ENCODE results near the gene PRKAG2. TPM values are rescaled to one million over a fixed set of nuclear protein-coding genes. Genes with fewer than 3 reads are reported as not detected.
A peak's percentile ranks its signal among the peaks of the same experiment; 100 is the strongest.

PRKAG2 gene
- total and polyA plus RNA-seq, 5 experiments from 2014 or later, result 29.5 to 63.5 (median 34.1) TPM

DNA sequence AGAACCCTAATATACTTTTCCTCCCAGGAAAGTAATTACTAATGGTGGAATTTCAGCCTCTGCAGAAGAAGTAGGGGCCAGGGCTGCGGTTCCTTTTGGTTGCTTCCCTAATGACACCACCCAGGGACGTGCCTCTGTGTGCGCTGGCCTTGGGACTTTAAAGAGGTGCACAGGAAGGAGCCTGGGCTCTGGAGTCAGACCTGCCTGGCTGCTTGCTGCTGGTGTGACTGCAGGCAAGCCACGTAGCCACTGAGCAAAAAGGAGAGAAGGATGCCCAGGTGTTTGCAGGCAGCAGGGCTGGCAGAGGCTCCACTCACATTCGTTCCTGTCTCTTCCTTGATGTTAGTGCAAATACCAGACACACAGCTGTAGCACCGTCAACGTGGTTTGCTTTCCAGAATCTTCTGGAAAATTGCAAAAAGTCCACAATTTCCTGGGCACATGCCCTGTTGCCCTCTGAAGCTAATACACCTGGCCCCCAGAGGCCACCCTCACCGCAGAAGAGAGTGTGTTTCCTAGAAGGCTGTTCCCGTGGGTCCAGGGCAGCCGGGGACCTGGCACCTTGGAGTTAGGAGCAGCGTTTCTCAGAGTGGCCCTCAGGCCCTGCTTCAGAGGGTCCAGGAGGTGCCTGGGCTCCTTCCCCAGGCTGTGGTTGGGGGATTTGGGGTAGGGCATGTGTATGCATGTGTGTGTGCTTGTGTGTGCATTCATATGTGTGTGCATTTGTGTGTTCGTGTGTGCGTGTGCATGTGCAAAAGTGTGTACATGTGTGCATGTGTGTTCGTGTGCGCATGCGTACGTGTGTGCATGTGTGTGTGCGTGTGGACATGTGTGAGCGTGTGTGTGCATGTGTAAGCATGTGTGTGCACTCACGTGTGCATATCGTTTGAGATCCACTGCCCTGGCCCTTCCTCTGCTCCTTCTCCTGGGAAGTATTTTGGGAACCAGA, 12.8 kb upstream of the PRKAG2 start:
- Mint-ChIP-seq H3K4me3 (no peak overlapping the region), H3K36me3 (no peaks in the 10 kb centered on the region), H3K27ac (peak overlapping the region in 1 of 10 donors; percentile 24), H3K4me1 (peaks cover 0 to 5% (median 0%) of the 10 kb centered on the region in 4 donors), H3K27me3 (peaks cover 10 to 40% (median 24%) of the 10 kb centered on the region in 5 donors), H3K9me3 (no peaks in the 10 kb centered on the region)
- DNase-seq (no peak), ATAC-seq (no peak)
- POLR2A ChIA-PET, result no interaction called here

DNA sequence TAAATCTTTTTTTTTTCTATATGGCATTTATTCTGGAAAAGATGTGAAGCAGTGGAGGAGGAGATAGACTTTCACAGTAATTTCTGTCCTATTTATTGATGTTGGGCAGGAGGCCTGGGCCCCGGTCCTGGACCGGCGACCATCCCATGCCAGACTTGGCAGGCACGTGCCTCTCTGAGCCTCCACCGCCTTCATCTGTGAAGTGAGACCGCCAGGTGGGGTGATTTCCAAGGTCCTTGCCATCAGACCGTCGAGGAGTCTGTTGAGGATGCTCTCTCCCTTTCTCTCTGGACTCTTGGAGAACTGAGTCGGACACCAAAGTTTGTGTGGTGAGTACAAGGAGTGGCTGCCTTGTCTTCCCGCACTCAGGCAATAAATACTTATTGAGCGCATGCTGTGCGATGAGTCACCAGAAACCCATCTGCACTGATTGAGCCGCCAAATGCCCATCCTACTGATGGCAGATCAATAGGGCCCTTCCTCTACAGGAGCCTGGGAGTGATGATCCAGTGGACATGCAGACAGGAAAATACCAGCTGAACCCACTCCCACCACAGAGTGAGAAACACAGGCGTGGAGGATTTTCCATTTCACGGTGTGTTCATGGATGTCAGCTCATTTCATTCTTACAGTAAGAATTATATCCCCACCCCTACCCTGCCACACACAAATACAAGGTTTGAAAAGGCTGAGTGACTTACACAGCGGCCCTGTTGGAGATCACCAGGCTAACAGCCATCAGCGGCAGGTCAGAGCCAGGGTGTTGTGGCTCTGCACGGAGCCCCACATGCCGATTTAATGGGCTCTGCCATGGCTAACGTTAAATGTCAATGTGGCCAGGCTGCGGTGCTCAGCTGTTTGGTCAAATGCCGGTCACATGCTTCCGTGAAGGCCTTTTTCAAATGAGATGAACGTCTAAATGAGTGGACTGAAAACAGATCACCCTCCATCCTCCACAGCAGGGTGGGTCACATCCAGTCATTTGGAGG, 11.5 kb upstream of the PRKAG2 start:
- H3K4me3 Mint-ChIP-seq, result no peak overlapping the region
- POLR2A ChIA-PET, result no interaction called here
- no peaks in the 10 kb centered on the region for H3K36me3 Mint-ChIP-seq
- H3K27ac Mint-ChIP-seq, result no peak overlapping the region
- H3K4me1 Mint-ChIP-seq, result peaks cover 0 to 5% (median 0%) of the 10 kb centered on the region in 4 donors
- H3K27me3 Mint-ChIP-seq, result peaks cover 10 to 30% (median 26%) of the 10 kb centered on the region in 5 donors
- H3K9me3 Mint-ChIP-seq, result no peaks in the 10 kb centered on the region
- ATAC-seq (no peak), DNase-seq (no peak)

DNA sequence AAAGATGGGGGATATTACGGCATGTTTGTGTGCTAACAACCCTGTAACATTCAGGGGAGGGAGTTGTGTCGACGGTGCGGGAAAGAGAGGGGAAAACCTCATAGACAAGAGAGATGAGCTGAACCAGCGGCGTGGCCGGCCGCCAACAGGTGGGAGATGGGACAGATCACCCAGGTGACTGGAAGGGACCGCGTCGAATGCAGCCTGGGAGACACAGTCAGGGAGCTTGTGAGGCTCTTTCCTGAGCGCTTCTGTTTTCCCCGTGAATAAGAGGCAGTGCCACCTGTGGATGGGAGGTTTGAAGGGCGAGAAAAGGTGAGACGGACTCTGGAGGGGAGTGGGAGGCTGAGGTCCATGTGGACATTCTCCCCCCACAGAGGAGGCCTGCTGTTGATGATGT, 9.9 kb upstream of the PRKAG2 start:
- ATAC-seq (no peak), DNase-seq (no peak)
- Mint-ChIP-seq H3K4me1 (peaks cover 0 to 5% (median 0%) of the 10 kb centered on the region in 4 donors), H3K9me3 (no peaks in the 10 kb centered on the region), H3K4me3 (no peak overlapping the region), H3K27me3 (peaks cover 10 to 30% (median 26%) of the 10 kb centered on the region in 5 donors), H3K36me3 (no peaks in the 10 kb centered on the region), H3K27ac (no peak overlapping the region)
- POLR2A ChIA-PET, result interaction anchor here (0.7 kb wide), 1 partner anchor 11 kb away, joined by 4 read pairs; no protein-coding TSS in a partner anchor

DNA sequence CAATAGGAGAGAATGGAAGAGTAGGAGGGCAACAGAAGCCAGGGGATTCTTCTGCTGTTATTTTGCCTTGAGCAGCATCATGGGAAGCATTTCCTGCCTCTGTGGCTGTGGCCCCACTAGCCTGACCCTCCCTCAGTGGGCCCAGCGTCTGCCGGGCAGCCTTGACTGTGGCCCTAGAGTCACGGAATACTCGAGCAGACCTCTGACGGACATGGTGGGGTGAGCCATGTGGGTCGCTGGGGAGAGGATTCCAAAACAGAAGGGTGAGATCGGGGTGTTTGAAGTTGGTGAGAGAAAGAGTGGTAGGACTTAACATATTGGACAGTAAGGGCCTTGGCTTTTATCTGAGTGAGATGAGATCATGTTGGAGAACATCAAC, 8.3 kb upstream of the PRKAG2 start:
- ATAC-seq (no peak), DNase-seq (no peak)
- Mint-ChIP-seq H3K9me3 (no peaks in the 10 kb centered on the region), H3K36me3 (no peaks in the 10 kb centered on the region), H3K27me3 (peaks cover 7 to 19% (median 14%) of the 10 kb centered on the region in 5 donors), H3K4me3 (no peak overlapping the region), H3K27ac (no peak overlapping the region), H3K4me1 (peaks cover 0 to 5% (median 0%) of the 10 kb centered on the region in 4 donors)
- POLR2A ChIA-PET, result interaction anchor here (1.7 kb wide), 1 partner anchor 8 kb away, joined by 5 read pairs; the partner anchor contains the start of gene PRKAG2

DNA sequence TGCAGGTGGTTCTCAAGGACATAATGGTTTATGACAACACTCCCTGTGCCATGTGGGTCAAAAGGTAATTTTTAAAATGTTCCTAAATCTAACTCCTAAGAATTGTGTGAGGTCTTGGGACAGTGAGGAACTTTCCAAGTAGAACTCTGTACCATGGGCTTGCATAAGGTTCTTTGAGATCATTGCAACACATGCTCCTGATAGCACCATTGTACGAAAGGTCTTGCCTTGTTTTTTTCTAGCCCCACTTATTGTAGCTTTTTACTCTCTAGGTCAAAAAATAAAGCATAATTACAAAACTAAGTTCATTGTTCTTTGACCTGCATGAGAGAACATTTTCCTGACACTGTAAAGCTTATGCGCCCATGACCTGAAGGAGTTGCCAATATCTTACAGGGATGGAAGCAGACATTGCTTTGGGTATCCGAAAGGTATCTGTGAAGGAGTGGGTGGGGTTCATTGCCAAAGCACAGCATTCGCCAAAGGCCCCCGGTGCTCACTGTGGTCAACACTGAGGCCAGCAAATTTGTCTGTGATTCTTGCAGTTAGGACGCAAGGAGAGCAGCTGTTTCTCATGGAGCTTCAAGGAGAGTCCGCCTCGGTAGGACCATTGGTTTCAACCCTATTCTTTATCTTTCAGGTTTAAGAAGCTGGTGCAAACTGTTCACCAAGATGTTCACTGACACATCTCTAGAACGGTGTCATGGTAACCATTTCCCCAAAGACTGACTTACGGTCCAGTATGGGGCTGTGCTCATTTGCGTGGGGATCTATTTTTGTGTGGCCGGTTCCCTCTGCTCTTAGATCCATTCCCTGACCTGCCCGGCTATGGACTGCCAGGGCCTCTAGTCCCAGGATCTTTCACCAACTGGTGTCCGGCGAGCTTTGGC, 7.6 kb upstream of the PRKAG2 start:
- Mint-ChIP-seq H3K4me3 (no peak overlapping the region), H3K9me3 (no peaks in the 10 kb centered on the region), H3K36me3 (no peaks in the 10 kb centered on the region), H3K27me3 (peaks cover 7 to 18% (median 11%) of the 10 kb centered on the region in 5 donors), H3K4me1 (peaks cover 0 to 5% (median 0%) of the 10 kb centered on the region in 4 donors), H3K27ac (no peak overlapping the region)
- POLR2A ChIA-PET, result interaction anchor here (1.7 kb wide), 1 partner anchor 7 kb away, joined by 5 read pairs; the partner anchor contains the start of gene PRKAG2
- ATAC-seq (no peak), DNase-seq (no peak)

DNA sequence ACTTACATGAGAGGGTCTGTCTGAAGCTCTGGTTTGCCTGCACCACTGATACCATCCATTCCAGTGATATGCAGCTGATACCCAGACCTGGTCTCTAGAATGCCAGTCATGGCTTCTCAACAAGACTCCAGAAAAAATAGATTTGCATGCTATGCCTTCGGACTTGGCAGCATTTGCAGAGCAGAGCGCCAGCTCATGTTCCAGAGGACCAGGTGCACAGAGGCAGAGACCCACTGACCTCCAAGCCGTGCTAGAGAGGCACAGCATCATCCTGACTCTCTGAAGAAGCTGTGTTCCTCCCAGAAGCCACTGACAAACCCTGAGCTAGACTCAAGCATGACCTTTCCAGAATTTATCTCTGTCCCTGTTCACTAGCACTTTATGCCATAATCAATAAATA, 6.9 kb upstream of the PRKAG2 start:
- no peaks in the 10 kb centered on the region for H3K9me3 Mint-ChIP-seq
- ATAC-seq (no peak), DNase-seq (no peak)
- POLR2A ChIA-PET, result no interaction called here
- H3K4me1 Mint-ChIP-seq, result peaks cover 0 to 5% (median under 1%) of the 10 kb centered on the region in 4 donors
- H3K27me3 Mint-ChIP-seq, result peaks cover 7 to 18% (median 11%) of the 10 kb centered on the region in 5 donors
- no peaks in the 10 kb centered on the region for H3K36me3 Mint-ChIP-seq
- no peak overlapping the region for H3K27ac Mint-ChIP-seq
- H3K4me3 Mint-ChIP-seq, result no peak overlapping the region

DNA sequence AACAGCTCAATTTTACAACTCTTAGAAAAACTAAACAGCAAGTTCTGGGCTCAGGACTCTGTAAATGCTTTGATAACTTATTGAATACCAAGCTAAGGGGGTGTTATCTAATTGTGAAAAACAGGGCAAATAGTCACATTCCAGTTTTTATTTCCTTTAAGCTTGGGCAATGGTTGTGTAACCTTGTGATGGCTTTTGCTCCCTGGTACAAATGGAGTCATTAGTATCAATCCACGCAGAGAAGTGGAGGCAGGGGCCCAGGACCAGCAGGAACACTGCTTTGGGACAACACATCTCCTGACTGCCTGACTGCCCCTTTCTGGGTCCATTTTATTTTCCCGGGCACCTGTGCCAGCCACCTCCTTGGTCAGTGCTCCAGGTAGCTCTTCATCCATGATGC, 5.8 kb upstream of the PRKAG2 start:
- Mint-ChIP-seq H3K9me3 (no peaks in the 10 kb centered on the region), H3K36me3 (no peaks in the 10 kb centered on the region), H3K4me1 (peaks cover 2 to 8% (median 6%) of the 10 kb centered on the region in 4 donors), H3K27ac (no peak overlapping the region), H3K4me3 (no peak overlapping the region), H3K27me3 (peaks cover 7 to 18% (median 11%) of the 10 kb centered on the region in 5 donors)
- no peak for ATAC-seq
- no peak for DNase-seq
- POLR2A ChIA-PET, result no interaction called here

DNA sequence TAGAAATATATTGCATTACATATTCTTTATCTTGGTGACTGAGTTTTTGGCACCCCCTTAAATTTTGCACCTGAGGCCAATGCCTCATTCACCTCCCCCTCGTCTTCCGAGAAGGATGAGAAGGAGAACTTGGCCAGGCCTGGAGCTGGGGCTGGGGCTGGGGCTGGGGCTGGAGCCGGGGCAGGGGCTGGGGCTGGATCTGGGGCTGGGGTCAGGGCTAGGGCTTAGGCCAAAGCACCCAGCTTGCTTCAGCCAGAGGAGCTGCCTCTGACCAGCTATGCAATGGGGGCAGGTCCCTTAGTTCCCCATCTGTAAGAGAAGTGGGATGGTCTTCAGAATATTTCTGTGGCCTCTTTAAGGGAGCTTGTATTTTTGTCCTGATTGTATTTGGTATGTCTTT, 3.8 kb upstream of the PRKAG2 start:
- ATAC-seq (no peak), DNase-seq (no peak)
- Mint-ChIP-seq H3K36me3 (no peaks in the 10 kb centered on the region), H3K27ac (no peak overlapping the region), H3K4me1 (peaks cover 2 to 8% (median 6%) of the 10 kb centered on the region in 4 donors), H3K4me3 (peak overlapping the region in 1 of 10 donors; percentile 15), H3K9me3 (no peaks in the 10 kb centered on the region), H3K27me3 (peaks cover 3 to 8% (median 6%) of the 10 kb centered on the region in 5 donors)
- POLR2A ChIA-PET, result interaction anchor here (1.0 kb wide), 1 partner anchor 19 kb away, joined by 3 read pairs; no protein-coding TSS in a partner anchor

DNA sequence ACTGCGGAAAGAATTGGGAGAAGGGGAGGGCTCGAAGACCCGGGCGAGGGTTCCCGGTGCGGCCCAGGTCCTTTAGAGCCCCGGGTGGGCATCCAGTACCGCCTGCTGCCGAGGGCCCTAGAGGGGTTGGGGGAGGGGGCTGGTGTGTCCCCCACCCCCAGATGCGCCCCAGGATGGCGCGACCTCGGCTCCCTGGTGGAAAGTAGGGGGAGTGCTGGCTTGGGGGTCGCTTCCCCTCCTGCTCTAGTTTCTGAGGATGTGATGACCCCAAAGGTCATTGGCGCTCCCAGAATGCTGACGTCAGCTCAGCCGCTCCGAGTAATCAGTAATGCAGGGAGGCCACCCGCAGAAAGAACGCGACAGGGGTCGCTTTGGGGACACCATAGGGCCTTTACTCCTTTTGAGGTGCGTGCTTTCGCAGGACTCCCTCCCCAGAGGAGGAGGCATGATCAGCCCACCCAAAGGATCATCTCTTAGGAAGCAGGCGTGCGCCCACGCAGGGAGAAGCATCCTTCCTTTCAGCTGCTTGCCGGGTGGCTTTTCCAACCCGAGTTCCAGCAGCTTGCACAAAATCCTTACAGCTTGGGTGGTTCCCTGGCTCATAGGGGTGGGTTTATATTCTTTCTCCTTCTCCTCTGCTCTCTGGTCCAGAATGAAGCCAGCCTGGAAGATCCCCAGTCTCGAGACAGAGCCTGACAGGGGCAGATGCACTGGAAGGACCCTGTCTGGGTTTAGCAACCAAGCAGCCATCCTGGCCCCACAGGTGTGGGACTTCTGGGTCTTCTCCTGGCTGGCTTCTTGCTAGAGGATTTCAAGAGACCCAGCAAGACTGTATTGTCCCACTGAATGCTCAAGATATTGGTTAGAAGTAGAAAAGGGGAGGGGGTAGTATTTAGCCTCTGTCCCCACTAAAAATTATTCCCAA, 1.3 kb upstream of the PRKAG2 start:
- no peaks in the 10 kb centered on the region for H3K9me3 Mint-ChIP-seq
- DNase-seq (peak in 1 of 10 donors; percentile 51), ATAC-seq (no peak)
- H3K36me3 Mint-ChIP-seq, result no peaks in the 10 kb centered on the region
- peaks cover 4 to 17% (median 16%) of the 10 kb centered on the region in 4 donors for H3K4me1 Mint-ChIP-seq
- POLR2A ChIA-PET, result interaction anchor here (1.0 to 3.1 kb wide), 7 partner anchors 27 to 1347 kb away, joined by 3 to 16 read pairs (median 8); partner anchors contain the start of gene RHEB
- H3K4me3 Mint-ChIP-seq, result peak overlapping the region; percentile 75 to 98 (median 91)
- peak overlapping the region in 9 of 10 donors; percentile 19 to 96 (median 62) for H3K27ac Mint-ChIP-seq
- H3K27me3 Mint-ChIP-seq, result no peaks in the 10 kb centered on the region

DNA sequence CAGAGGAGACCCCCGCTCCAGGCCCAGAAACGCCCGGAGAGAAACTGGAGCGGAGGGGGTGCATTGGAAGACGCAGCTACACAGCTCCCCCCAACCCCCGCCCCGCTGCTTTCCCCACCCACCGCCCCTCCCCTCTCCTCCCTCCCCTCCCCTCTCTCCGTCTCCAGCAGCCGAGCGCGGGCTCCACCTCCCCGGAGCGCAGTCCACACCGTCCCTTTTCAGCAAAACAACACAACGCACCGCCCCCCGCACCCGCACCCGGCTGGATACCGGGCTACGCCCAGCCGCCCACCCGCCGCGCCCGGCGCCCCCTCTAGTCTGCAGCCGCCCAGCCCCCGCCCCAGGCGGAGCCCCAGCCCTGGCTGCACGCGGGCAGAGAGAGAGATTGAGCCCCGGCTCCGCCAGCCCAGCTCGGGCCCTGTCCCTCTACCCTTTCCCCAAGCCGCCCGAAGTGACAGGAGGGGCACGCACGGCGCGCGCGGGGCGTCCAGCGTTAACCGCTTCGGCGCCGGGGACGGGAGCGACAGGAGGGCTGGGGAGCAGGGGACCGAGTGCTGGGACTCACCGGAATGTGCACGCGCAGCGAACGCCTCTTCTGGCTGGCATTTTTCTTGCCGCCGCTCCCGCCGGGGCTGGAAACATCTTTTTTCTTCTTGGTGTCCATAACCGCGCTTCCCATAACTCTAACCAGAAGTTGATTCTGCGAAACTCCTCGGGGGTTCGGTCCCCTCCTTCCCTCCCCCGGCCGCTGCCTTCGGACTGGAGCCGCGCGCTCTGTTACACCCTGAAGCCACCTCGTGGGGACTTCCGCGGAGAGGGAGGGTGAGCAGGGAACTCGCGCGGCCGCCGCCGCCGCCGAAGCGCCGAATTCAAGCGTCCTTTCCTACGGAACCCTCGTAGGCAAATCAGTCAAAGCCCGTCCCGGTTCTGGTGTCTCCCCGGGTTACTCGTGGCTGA, 695 bp downstream of the PRKAG2 start:
- no peaks in the 10 kb centered on the region for H3K9me3 Mint-ChIP-seq
- ATAC-seq (peak; percentile 53 to 54), DNase-seq (peak; percentile 65 to 91 (median 71))
- no peaks in the 10 kb centered on the region for H3K27me3 Mint-ChIP-seq
- no peaks in the 10 kb centered on the region for H3K36me3 Mint-ChIP-seq
- POLR2A ChIA-PET, result interaction anchor here (0.5 to 3.1 kb wide), 22 partner anchors 9 to 753 kb away, joined by 3 to 16 read pairs (median 4); partner anchors contain the start of genes NUB1 and RHEB
- H3K4me1 Mint-ChIP-seq, result peaks cover 16 to 34% (median 30%) of the 10 kb centered on the region in 4 donors
- H3K4me3 Mint-ChIP-seq, result peak overlapping the region; percentile 91 to 99 (median 96)
- H3K27ac Mint-ChIP-seq, result peak overlapping the region; percentile 80 to 98 (median 95)
